HepG2 (cell line): ENCODE data around the gene ZFP36. TPM values are rescaled to one million over a fixed set of nuclear protein-coding genes. Genes with fewer than 3 reads are reported as not detected.
A peak's percentile ranks its signal among the peaks of the same experiment; 100 is the strongest.

ENCODE experiments used
- HDAC2 ChIP-seq: sonication (generic); formaldehyde crosslinking; IDR thresholded peaks from 2 replicates; pipeline ENCODE4 v1.4.0; 2020; ENCODE audit warnings: missing genetic modification reagents
- KLF11 ChIP-seq: IDR thresholded peaks from 2 replicates; pipeline ENCODE4 v1.6.1; 2016; ENCODE audit warnings: missing compliant biosample characterization
- KLF15 ChIP-seq: sonication (generic); formaldehyde crosslinking; IDR thresholded peaks from 2 replicates; pipeline ENCODE4 v1.8.1; 2023; ENCODE audit warnings: borderline replicate concordance, mild to moderate bottlenecking, inconsistent platforms, missing genetic modification reagents, mixed read lengths
- NFIC ChIP-seq: IDR thresholded peaks from 2 replicates; pipeline ENCODE4 v1.6.1; 2012; ENCODE audit warnings: mild to moderate bottlenecking, low read length, inconsistent platforms
- NFRKB ChIP-seq: fragments of 450-650 bp; IDR thresholded peaks from 2 replicates; pipeline ENCODE4 v1.6.1; 2017
- SALL1 ChIP-seq: sonication (generic); formaldehyde crosslinking; IDR thresholded peaks from 2 replicates; pipeline ENCODE4 v1.8.0; 2022; ENCODE audit warnings: mild to moderate bottlenecking, missing genetic modification reagents
- ZNF260 ChIP-seq: sonication (generic); formaldehyde crosslinking; IDR thresholded peaks from 2 replicates; pipeline ENCODE4 v1.4.0; 2020; ENCODE audit warnings: missing genetic modification reagents, low read depth, mild to moderate bottlenecking, borderline replicate concordance
- ZNF263 ChIP-seq: sonication (generic); formaldehyde crosslinking; IDR thresholded peaks from 2 replicates; pipeline ENCODE4 v1.4.0; 2020; ENCODE audit warnings: missing genetic modification reagents
- ZNF749 ChIP-seq: sonication (generic); formaldehyde crosslinking; IDR thresholded peaks from 2 replicates; pipeline ENCODE4 v1.8.0; 2022; ENCODE audit warnings: mild to moderate bottlenecking, missing genetic modification reagents, moderate library complexity, borderline replicate concordance
- ZNF773 ChIP-seq: sonication (generic); formaldehyde crosslinking; IDR thresholded peaks from 2 replicates; pipeline ENCODE4 v1.4.0; 2020; ENCODE audit warnings: missing genetic modification reagents, borderline replicate concordance
- ZNF792 ChIP-seq: IDR thresholded peaks from 2 replicates; pipeline ENCODE4 v1.6.1; 2016
- polyA plus RNA-seq, 8 experiments: library from polyadenylated mRNA; depleted of rRNA in 3 of 8; stranded (reverse) in 7 of 8; unstranded in 1 of 8; fragments of >200 nt; fragmentation: Illumina TruSeq in 4 of 8; extraction: Trizol in 4 of 8; gene quantifications; 2 replicates each; pipeline versions ENCODE4 v1.2.1 to v1.2.3, GENCODE V29; 2011 to 2016; ENCODE audit warnings: low read depth in 4 of 8, missing spikeins in 1 of 8, mixed read lengths in 1 of 8; ENCODE audit not compliant: insufficient read depth in 1 of 8
- total RNA-seq, 5 experiments: library from RNA; depleted of rRNA; stranded (reverse); fragments of >200 nt; fragmentation: Illumina TruSeq; extraction: Trizol; gene quantifications; 2 replicates each; pipeline ENCODE4 v1.2.3, GENCODE V29; 2016; ENCODE audit warnings: low read depth in 1 of 5
- TF ChIP-seq, protein P1 (sequence below): sonication (generic); formaldehyde crosslinking; IDR thresholded peaks from 2 replicates; pipeline ENCODE4 v1.4.0; 2020; ENCODE audit warnings: missing genetic modification reagents
- TF ChIP-seq, protein P2 (sequence below): sonication (generic); formaldehyde crosslinking; IDR thresholded peaks from 2 replicates; pipeline ENCODE4 v1.5.0; 2020; ENCODE audit warnings: missing genetic modification reagents, mild to moderate bottlenecking, borderline replicate concordance
- TF ChIP-seq, protein P3 (sequence below): sonication (generic); formaldehyde crosslinking; conservative IDR thresholded peaks from 2 replicates; pipeline ENCODE4 v1.4.0; 2020; ENCODE audit warnings: missing genetic modification reagents
- TF ChIP-seq, protein P4 (sequence below): IDR thresholded peaks from 2 replicates; pipeline ENCODE4 v1.6.1; 2016; ENCODE audit warnings: mild to moderate bottlenecking, missing biosample characterization, missing genetic modification reagents
- TF ChIP-seq, protein P5 (sequence below): sonication (generic); formaldehyde crosslinking; IDR thresholded peaks from 2 replicates; pipeline ENCODE4 v1.9.0; 2021; ENCODE audit warnings: missing genetic modification reagents, mild to moderate bottlenecking, borderline replicate concordance

ZFP36 gene
- total and polyA plus RNA-seq, 2 of the 13 experiments (the other 11 are each of a cell fraction or from before 2014, with no cell fraction given), result 1.4 to 1.7 TPM

DNA sequence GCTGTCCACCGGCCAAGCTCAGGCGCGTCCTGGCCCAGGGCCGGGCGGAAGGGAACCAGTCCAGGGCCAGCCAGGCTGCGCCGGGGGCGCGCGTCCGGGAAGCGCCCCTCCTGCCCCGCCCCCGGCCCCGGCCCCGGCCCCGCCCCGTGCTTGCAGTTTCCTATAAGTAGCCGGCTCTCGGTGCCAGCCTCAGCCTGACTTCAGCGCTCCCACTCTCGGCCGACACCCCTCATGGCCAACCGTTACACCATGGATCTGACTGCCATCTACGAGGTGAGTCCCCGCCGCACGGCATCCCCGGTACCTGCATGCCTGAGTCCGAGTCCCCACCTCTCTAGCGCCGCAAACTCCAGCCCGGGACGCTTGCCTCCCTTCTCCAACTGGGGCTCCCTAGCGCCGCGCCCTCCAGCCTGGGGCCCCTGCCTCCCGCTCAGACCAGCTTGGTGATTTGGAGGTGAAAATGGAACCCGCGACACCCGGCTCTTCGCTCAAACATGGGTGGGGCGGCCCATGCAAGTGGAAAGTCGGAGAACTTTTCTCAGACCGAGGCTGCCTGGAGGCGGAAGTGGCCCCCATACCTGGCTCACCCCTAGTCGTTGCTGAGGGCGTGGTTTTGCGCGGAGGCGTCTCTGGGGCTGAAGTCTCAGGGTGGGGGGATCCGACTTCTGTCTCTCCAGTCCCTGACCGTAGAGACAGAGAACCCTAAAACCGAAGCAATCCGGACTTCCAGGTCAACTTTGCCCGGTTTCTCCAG, at the start of gene ZFP36 (continued):
- TF ChIP-seq, protein P1, sequence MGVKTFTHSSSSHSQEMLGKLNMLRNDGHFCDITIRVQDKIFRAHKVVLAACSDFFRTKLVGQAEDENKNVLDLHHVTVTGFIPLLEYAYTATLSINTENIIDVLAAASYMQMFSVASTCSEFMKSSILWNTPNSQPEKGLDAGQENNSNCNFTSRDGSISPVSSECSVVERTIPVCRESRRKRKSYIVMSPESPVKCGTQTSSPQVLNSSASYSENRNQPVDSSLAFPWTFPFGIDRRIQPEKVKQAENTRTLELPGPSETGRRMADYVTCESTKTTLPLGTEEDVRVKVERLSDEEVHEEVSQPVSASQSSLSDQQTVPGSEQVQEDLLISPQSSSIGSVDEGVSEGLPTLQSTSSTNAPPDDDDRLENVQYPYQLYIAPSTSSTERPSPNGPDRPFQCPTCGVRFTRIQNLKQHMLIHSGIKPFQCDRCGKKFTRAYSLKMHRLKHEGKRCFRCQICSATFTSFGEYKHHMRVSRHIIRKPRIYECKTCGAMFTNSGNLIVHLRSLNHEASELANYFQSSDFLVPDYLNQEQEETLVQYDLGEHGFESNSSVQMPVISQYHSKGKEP (CRISPR knock-in tag), result no peak
- TF ChIP-seq ZNF792 (CRISPR knock-in tag) (no peak), HDAC2 (peak; percentile 19; the same call in 1 of the 2 replicates), KLF15 (CRISPR knock-in tag) (no peak), KLF11 (CRISPR knock-in tag) (no peak), ZNF749 (CRISPR knock-in tag) (no peak), ZNF263 (no peak), NFRKB (no peak), ZNF773 (CRISPR knock-in tag) (no peak), SALL1 (CRISPR knock-in tag) (no peak; the same call in 1 of the 2 replicates), NFIC (peak; percentile 18; the same call in 1 of the 2 replicates), ZNF260 (no peak)
- TF ChIP-seq, protein P2, sequence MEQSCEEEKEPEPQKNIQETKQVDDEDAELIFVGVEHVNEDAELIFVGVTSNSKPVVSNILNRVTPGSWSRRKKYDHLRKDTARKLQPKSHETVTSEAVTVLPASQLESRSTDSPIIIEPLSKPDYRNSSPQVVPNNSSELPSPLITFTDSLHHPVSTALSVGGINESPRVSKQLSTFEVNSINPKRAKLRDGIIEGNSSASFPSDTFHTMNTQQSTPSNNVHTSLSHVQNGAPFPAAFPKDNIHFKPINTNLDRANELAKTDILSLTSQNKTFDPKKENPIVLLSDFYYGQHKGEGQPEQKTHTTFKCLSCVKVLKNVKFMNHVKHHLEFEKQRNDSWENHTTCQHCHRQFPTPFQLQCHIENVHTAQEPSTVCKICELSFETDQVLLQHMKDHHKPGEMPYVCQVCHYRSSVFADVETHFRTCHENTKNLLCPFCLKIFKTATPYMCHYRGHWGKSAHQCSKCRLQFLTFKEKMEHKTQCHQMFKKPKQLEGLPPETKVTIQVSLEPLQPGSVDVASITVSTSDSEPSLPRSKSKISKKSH (CRISPR knock-in tag), result no peak
- TF ChIP-seq, protein P3, sequence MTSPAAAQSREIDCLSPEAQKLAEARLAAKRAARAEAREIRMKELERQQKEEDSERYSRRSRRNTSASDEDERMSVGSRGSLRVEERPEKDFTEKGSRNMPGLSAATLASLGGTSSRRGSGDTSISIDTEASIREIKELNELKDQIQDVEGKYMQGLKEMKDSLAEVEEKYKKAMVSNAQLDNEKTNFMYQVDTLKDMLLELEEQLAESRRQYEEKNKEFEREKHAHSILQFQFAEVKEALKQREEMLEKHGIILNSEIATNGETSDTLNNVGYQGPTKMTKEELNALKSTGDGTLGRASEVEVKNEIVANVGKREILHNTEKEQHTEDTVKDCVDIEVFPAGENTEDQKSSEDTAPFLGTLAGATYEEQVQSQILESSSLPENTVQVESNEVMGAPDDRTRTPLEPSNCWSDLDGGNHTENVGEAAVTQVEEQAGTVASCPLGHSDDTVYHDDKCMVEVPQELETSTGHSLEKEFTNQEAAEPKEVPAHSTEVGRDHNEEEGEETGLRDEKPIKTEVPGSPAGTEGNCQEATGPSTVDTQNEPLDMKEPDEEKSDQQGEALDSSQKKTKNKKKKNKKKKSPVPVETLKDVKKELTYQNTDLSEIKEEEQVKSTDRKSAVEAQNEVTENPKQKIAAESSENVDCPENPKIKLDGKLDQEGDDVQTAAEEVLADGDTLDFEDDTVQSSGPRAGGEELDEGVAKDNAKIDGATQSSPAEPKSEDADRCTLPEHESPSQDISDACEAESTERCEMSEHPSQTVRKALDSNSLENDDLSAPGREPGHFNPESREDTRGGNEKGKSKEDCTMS (CRISPR knock-in tag), result 0 out of 2 replicates have a peak, but pooled peaks have one; percentile 42
- TF ChIP-seq, protein P4, sequence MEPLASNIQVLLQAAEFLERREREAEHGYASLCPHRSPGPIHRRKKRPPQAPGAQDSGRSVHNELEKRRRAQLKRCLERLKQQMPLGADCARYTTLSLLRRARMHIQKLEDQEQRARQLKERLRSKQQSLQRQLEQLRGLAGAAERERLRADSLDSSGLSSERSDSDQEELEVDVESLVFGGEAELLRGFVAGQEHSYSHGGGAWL (CRISPR knock-in tag), result no peak
- TF ChIP-seq, protein P5, sequence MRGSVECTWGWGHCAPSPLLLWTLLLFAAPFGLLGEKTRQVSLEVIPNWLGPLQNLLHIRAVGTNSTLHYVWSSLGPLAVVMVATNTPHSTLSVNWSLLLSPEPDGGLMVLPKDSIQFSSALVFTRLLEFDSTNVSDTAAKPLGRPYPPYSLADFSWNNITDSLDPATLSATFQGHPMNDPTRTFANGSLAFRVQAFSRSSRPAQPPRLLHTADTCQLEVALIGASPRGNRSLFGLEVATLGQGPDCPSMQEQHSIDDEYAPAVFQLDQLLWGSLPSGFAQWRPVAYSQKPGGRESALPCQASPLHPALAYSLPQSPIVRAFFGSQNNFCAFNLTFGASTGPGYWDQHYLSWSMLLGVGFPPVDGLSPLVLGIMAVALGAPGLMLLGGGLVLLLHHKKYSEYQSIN (CRISPR knock-in tag), result no peak
